Measurements from ENCODE around the gene CREB3. TPM values are rescaled to one million over a fixed set of nuclear protein-coding genes. Genes with fewer than 3 reads are reported as not detected.

Gene CREB3
- total and polyA plus RNA-seq, 9 of the 15 experiments (the other 6 are each of a cell fraction or from before 2014, with no cell fraction given): 5.7 to 18.3 (median 14.9) TPM

DNA sequence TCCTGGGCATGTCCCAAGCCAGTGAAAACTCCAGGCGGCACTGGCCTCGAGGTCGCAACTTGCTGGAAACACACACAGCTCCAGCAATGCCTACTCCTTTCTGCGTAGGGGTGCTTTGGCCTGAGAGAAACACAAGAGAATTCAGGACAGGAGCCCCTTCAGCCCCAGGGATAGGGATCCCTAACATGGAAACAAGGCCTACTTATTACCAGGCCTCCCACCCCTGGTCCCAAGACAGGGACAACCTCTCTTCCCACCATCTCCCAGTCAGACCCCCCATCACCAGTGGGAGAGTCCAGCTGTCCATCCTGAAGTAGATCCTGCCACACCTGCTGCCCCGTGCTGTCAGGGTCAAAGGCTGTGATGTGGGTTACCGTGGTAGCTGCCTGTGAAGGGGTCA is 7.8 kb downstream of the CREB3 start:
- WGBS (ENCODE audit: insufficient coverage, low coverage, missing lambda C conversion rate): 98% methylated on average over 6 of the region's 6 CpGs
- Histone ChIP-seq H3K36me3 (ENCODE audit: control insufficient read depth, insufficient read depth, low read length) (peaks cover 97% of the 10 kb centered on the region), H4K20me1 (replicated peaks; ENCODE audit: control insufficient read depth, insufficient read depth, low read length) (no peaks in the 10 kb centered on the region), H3K79me2 (ENCODE audit: control insufficient read depth, insufficient read depth, low read length) (peaks cover 22% of the 10 kb centered on the region), H3K27ac (ENCODE audit: extremely low read depth, low read depth, low read length) (no peak overlapping the region), H3K4me1 (replicated peaks in 1 of 2; ENCODE audit: control insufficient read depth in 2 of 2, insufficient read depth in 2 of 2, low read length in 2 of 2) (no peaks in the 10 kb centered on the region; a peak in 1 of 5 replicates), H3K9me3 (replicated peaks; ENCODE audit: control insufficient read depth, insufficient read depth, low read depth, low read length) (no peaks in the 10 kb centered on the region), H2AFZ (ENCODE audit: low read depth, low read length) (no peak overlapping the region), H3K4me3 (no peak overlapping the region), H3K9ac (ENCODE audit: insufficient read depth in 1 of 2, low read depth in 2 of 2, low read length in 2 of 2) (no peak overlapping the region), H3K4me2 (ENCODE audit: insufficient read depth, low read length) (no peak overlapping the region), H3K9me1 (ENCODE audit: control insufficient read depth, insufficient read depth, low read length) (no peaks in the 10 kb centered on the region), H3K27me3 (ENCODE audit: control insufficient read depth in 2 of 2, insufficient read depth in 2 of 2, low read length in 2 of 2) (no peaks in the 10 kb centered on the region)
- intact Hi-C loops (cut with micrococcal nuclease): no loop called here
- in situ Hi-C loops (cut with MboI): no loop called here
- FAIRE-seq (no peak), ATAC-seq (no peak), DNase-seq (ENCODE audit: extremely low read depth in 1 of 4, low spot score in 3 of 4) (no peak)
- BruUV-seq (replicated peaks): no TSS peak
- ChIA-PET CTCF (ENCODE audit: low intra/inter-chr PET ratio) (no interaction called here), POLR2A (interaction anchor here (0.6 to 4.8 kb wide), 4 partner anchors 8 to 398 kb away, joined by 3 to 21 read pairs (median 3); partner anchors contain the start of genes GBA2 and RGP1)
- TF ChIP-seq CBX5 (IDR thresholded peaks at IDR 0.05; ENCODE audit: borderline replicate concordance, low read depth): no peak
- no peak for TF ChIP-seq ZNF707 (CRISPR knock-in tag; conservative IDR thresholded peaks at IDR 0.05)
- TF ChIP-seq ZNF282 (CRISPR knock-in tag; IDR thresholded peaks at IDR 0.05): no peak
- no peak for TF ChIP-seq ZNF780A (CRISPR knock-in tag; IDR thresholded peaks at IDR 0.05)
- TF ChIP-seq RBFOX2 (IDR thresholded peaks at IDR 0.05; ENCODE audit: low read depth, low read length): 0 out of 2 replicates have a peak, but pooled peaks have one; percentile 23
- TF ChIP-seq, protein P1, sequence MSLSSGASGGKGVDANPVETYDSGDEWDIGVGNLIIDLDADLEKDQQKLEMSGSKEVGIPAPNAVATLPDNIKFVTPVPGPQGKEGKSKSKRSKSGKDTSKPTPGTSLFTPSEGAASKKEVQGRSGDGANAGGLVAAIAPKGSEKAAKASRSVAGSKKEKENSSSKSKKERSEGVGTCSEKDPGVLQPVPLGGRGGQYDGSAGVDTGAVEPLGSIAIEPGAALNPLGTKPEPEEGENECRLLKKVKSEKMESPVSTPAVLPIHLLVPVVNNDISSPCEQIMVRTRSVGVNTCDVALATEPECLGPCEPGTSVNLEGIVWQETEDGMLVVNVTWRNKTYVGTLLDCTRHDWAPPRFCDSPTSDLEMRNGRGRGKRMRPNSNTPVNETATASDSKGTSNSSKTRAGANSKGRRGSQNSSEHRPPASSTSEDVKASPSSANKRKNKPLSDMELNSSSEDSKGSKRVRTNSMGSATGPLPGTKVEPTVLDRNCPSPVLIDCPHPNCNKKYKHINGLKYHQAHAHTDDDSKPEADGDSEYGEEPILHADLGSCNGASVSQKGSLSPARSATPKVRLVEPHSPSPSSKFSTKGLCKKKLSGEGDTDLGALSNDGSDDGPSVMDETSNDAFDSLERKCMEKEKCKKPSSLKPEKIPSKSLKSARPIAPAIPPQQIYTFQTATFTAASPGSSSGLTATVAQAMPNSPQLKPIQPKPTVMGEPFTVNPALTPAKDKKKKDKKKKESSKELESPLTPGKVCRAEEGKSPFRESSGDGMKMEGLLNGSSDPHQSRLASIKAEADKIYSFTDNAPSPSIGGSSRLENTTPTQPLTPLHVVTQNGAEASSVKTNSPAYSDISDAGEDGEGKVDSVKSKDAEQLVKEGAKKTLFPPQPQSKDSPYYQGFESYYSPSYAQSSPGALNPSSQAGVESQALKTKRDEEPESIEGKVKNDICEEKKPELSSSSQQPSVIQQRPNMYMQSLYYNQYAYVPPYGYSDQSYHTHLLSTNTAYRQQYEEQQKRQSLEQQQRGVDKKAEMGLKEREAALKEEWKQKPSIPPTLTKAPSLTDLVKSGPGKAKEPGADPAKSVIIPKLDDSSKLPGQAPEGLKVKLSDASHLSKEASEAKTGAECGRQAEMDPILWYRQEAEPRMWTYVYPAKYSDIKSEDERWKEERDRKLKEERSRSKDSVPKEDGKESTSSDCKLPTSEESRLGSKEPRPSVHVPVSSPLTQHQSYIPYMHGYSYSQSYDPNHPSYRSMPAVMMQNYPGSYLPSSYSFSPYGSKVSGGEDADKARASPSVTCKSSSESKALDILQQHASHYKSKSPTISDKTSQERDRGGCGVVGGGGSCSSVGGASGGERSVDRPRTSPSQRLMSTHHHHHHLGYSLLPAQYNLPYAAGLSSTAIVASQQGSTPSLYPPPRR (CRISPR knock-in tag; IDR thresholded peaks at IDR 0.05; ENCODE audit: borderline replicate concordance): no peak
- no peak for TF ChIP-seq CBFA2T3 (IDR thresholded peaks at IDR 0.05)
- TF ChIP-seq, protein P2, sequence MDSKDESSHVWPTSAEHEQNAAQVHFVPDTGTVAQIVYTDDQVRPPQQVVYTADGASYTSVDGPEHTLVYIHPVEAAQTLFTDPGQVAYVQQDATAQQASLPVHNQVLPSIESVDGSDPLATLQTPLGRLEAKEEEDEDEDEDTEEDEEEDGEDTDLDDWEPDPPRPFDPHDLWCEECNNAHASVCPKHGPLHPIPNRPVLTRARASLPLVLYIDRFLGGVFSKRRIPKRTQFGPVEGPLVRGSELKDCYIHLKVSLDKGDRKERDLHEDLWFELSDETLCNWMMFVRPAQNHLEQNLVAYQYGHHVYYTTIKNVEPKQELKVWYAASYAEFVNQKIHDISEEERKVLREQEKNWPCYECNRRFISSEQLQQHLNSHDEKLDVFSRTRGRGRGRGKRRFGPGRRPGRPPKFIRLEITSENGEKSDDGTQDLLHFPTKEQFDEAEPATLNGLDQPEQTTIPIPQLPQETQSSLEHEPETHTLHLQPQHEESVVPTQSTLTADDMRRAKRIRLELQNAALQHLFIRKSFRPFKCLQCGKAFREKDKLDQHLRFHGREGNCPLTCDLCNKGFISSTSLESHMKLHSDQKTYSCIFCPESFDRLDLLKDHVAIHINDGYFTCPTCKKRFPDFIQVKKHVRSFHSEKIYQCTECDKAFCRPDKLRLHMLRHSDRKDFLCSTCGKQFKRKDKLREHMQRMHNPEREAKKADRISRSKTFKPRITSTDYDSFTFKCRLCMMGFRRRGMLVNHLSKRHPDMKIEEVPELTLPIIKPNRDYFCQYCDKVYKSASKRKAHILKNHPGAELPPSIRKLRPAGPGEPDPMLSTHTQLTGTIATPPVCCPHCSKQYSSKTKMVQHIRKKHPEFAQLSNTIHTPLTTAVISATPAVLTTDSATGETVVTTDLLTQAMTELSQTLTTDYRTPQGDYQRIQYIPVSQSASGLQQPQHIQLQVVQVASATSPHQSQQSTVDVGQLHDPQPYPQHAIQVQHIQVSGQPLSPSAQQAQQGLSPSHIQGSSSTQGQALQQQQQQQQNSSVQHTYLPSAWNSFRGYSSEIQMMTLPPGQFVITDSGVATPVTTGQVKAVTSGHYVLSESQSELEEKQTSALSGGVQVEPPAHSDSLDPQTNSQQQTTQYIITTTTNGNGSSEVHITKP (IDR thresholded peaks at IDR 0.05; ENCODE audit: partially characterized antibody): peak; percentile 89
